ENCODE results near the gene BACH2.

GRCh38 chr6:90148867-90149266, 147.8 kb downstream of the BACH2 start:
- TF ChIP-seq, protein P1, sequence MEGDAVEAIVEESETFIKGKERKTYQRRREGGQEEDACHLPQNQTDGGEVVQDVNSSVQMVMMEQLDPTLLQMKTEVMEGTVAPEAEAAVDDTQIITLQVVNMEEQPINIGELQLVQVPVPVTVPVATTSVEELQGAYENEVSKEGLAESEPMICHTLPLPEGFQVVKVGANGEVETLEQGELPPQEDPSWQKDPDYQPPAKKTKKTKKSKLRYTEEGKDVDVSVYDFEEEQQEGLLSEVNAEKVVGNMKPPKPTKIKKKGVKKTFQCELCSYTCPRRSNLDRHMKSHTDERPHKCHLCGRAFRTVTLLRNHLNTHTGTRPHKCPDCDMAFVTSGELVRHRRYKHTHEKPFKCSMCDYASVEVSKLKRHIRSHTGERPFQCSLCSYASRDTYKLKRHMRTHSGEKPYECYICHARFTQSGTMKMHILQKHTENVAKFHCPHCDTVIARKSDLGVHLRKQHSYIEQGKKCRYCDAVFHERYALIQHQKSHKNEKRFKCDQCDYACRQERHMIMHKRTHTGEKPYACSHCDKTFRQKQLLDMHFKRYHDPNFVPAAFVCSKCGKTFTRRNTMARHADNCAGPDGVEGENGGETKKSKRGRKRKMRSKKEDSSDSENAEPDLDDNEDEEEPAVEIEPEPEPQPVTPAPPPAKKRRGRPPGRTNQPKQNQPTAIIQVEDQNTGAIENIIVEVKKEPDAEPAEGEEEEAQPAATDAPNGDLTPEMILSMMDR (IDR thresholded peaks at IDR 0.05), result no peak
- TF ChIP-seq POLR2A (IDR thresholded peaks at IDR 0.05) (no peak), POLR2AphosphoS5 (IDR thresholded peaks at IDR 0.05) (no peak), EP300 (IDR thresholded peaks at IDR 0.05) (no peak)

Data from upper lobe of left lung (tissue), 4 donors.